ENCODE data around the gene DDX6.
"Not testable (repeated sequence)": the region's sequence is repeated elsewhere in the genome, so short reads cannot be mapped to it uniquely, and the experiment has no call there.

DDX6 gene

GRCh38 chr11:118740892-118741291, 50.1 kb downstream of the DDX6 start:
- DNase-seq: no peak

GRCh38 chr11:118735203-118735602, 55.8 kb downstream of the DDX6 start:
- no peak for DNase-seq

- DNase-seq: no peak
These were observed 56.9 kb downstream of the DDX6 start for GRCh38 chr11:118734031-118734430.

GRCh38 chr11:118729753-118730152, 61.2 kb downstream of the DDX6 start:
- not testable (repeated sequence) for DNase-seq

GRCh38 chr11:118728112-118728511, 62.9 kb downstream of the DDX6 start:
- DNase-seq: not testable (repeated sequence)

- not testable (repeated sequence) for DNase-seq
These were observed 63.3 kb downstream of the DDX6 start for GRCh38 chr11:118727721-118728066.

- not testable (repeated sequence) for DNase-seq
These were observed 63.8 kb downstream of the DDX6 start for GRCh38 chr11:118727001-118727720.

- not testable (repeated sequence) for DNase-seq
These were observed 69.4 kb downstream of the DDX6 start for GRCh38 chr11:118721478-118722015.

GRCh38 chr11:118720740-118721139, 70.2 kb downstream of the DDX6 start:
- not testable (repeated sequence) for DNase-seq

- DNase-seq: not testable (repeated sequence)
These were observed 70.9 kb downstream of the DDX6 start for GRCh38 chr11:118720078-118720477.

- not testable (repeated sequence) for DNase-seq
These were observed 72.4 kb downstream of the DDX6 start for GRCh38 chr11:118718562-118718961.

- DNase-seq: not testable (repeated sequence)
These were observed 73.2 kb downstream of the DDX6 start for GRCh38 chr11:118717733-118718132.

- DNase-seq: not testable (repeated sequence)
These were observed 73.7 kb downstream of the DDX6 start for GRCh38 chr11:118717221-118717620.

- peak; percentile 7 to 50 for DNase-seq
These were observed 75.1 kb downstream of the DDX6 start for GRCh38 chr11:118715837-118716260.

GRCh38 chr11:118715245-118715831, 75.6 kb downstream of the DDX6 start:
- no peak for DNase-seq

- no peak for DNase-seq
These were observed 76.1 kb downstream of the DDX6 start for GRCh38 chr11:118714816-118715215.

GRCh38 chr11:118714416-118714815, 76.5 kb downstream of the DDX6 start:
- not testable (repeated sequence) for DNase-seq

- DNase-seq: no peak
These were observed 82.7 kb downstream of the DDX6 start for GRCh38 chr11:118708296-118708695.

- DNase-seq: no peak
These were observed 84.5 kb downstream of the DDX6 start for GRCh38 chr11:118706546-118706825.

- DNase-seq: no peak
These were observed 85.0 kb downstream of the DDX6 start for GRCh38 chr11:118705791-118706545.

GRCh38 chr11:118705111-118705741, 85.7 kb downstream of the DDX6 start:
- no peak for DNase-seq

- no peak for DNase-seq
These were observed 87.3 kb downstream of the DDX6 start for GRCh38 chr11:118703563-118704106.

Measured in NCI-H187 (cell line).